Muscle of leg (tissue), 11 donors: Measurements from ENCODE around the gene SHB. TPM values are rescaled to one million over a fixed set of nuclear protein-coding genes. Genes with fewer than 3 reads are reported as not detected.

Experiments used
- DNase-seq: peaks from one replicate; pipeline ENCODE4 v3.0.0; 2013
- H3K27ac ChIP-seq: one replicate; pipeline ENCODE4 v1.5.1; 2013; ENCODE audit warnings: mild to moderate bottlenecking, low read length, control low read depth
- H3K27me3 ChIP-seq: one replicate; pipeline ENCODE4 v1.6.1; 2013; ENCODE audit warnings: low read length; ENCODE audit not compliant: control insufficient read depth, insufficient read depth
- H3K36me3 ChIP-seq: one replicate; pipeline ENCODE4 v1.6.1; 2013; ENCODE audit warnings: low read length; ENCODE audit not compliant: control insufficient read depth, insufficient read depth
- H3K4me1 ChIP-seq: one replicate; pipeline ENCODE4 v1.6.1; 2013; ENCODE audit warnings: low read length; ENCODE audit not compliant: control insufficient read depth, insufficient read depth
- H3K4me3 ChIP-seq: one replicate; pipeline ENCODE4 v1.5.1; 2013; ENCODE audit warnings: low read length, control low read depth
- H3K9me3 ChIP-seq: replicated peaks from 2 replicates; pipeline ENCODE4 v1.6.1; 2013; ENCODE audit warnings: low read depth, low read length; ENCODE audit not compliant: control insufficient read depth
- WGBS: methylation state at CpG from one replicate; pipeline ENCODE4 v1.1.5; 2013; ENCODE audit warnings: missing lambda C conversion rate; ENCODE audit not compliant: insufficient coverage; 5-methylcytosine and 5-hydroxymethylcytosine counted together
- polyA plus RNA-seq, 8 donors: library from polyadenylated mRNA; unstranded; fragments of 120-200 nt; gene quantifications; one replicate each; pipeline versions ENCODE4 v1.2.1 to v1.2.3, GENCODE V29; 2013; ENCODE audit warnings: inconsistent platforms in 1 of 8, low replicate concordance in 1 of 8; ENCODE audit not compliant: insufficient read length in 8 of 8, insufficient read depth in 1 of 8
- total RNA-seq: library from RNA; stranded (reverse); fragments of 120-200 nt; gene quantifications from one replicate; pipeline ENCODE4 v1.2.4, GENCODE V29; 2013

Gene SHB
- total and polyA plus RNA-seq, 9 donors = 5.0 to 9.1 (median 6.2) TPM

GRCh38 chr9:37925786-37926736, 143.0 kb downstream of the SHB start:
- H3K9me3 ChIP-seq = no peaks in the 10 kb centered on the region
- no peak for DNase-seq
- H3K4me1 ChIP-seq = peaks cover 28% of the 10 kb centered on the region
- H3K36me3 ChIP-seq = no peaks in the 10 kb centered on the region
- no peaks in the 10 kb centered on the region for H3K27me3 ChIP-seq
- WGBS = 88% methylated on average over 11 of the region's 15 CpGs
- no peak overlapping the region for H3K27ac ChIP-seq
- no peak overlapping the region for H3K4me3 ChIP-seq

- Histone ChIP-seq H3K9me3 (no peaks in the 10 kb centered on the region), H3K36me3 (no peaks in the 10 kb centered on the region), H3K4me3 (no peak overlapping the region), H3K27me3 (no peaks in the 10 kb centered on the region), H3K4me1 (peaks cover 28% of the 10 kb centered on the region), H3K27ac (no peak overlapping the region)
- WGBS = 83% methylated on average over 4 of the region's 6 CpGs
- no peak for DNase-seq
These were observed 144.0 kb downstream of the SHB start for GRCh38 chr9:37925006-37925405.

GRCh38 chr9:37924538-37924937, 144.5 kb downstream of the SHB start:
- Histone ChIP-seq H3K27me3 (no peaks in the 10 kb centered on the region), H3K4me3 (no peak overlapping the region), H3K4me1 (peaks cover 32% of the 10 kb centered on the region), H3K27ac (no peak overlapping the region), H3K36me3 (no peaks in the 10 kb centered on the region), H3K9me3 (no peaks in the 10 kb centered on the region)
- DNase-seq = no peak

- Histone ChIP-seq H3K4me1 (peaks cover 25% of the 10 kb centered on the region), H3K27me3 (no peaks in the 10 kb centered on the region), H3K27ac (no peak overlapping the region), H3K4me3 (no peak overlapping the region), H3K9me3 (no peaks in the 10 kb centered on the region), H3K36me3 (no peaks in the 10 kb centered on the region)
- WGBS = 88% methylated on average over 20 of the region's 25 CpGs
- no peak for DNase-seq
These were observed 145.1 kb downstream of the SHB start for GRCh38 chr9:37923796-37924427.

- no peak for DNase-seq
- Histone ChIP-seq H3K36me3 (peaks cover 4% of the 10 kb centered on the region), H3K4me3 (no peak overlapping the region), H3K9me3 (no peaks in the 10 kb centered on the region), H3K27me3 (no peaks in the 10 kb centered on the region), H3K27ac (no peak overlapping the region), H3K4me1 (peaks cover 19% of the 10 kb centered on the region)
- WGBS = 67% methylated on average over 7 of the region's 14 CpGs
These were observed 145.8 kb downstream of the SHB start for GRCh38 chr9:37923118-37923795.

- Histone ChIP-seq H3K27ac (no peak overlapping the region), H3K4me3 (no peak overlapping the region), H3K36me3 (peaks cover 11% of the 10 kb centered on the region), H3K4me1 (peaks cover 12% of the 10 kb centered on the region), H3K9me3 (no peaks in the 10 kb centered on the region), H3K27me3 (no peaks in the 10 kb centered on the region)
- WGBS = 65% methylated on average over 12 of the region's 13 CpGs
- no peak for DNase-seq
These were observed 146.5 kb downstream of the SHB start for GRCh38 chr9:37922363-37923117.

- peak; percentile 64 for DNase-seq
- 80% methylated on average over 7 of the region's 15 CpGs for WGBS
- Histone ChIP-seq H3K4me3 (no peak overlapping the region), H3K9me3 (no peaks in the 10 kb centered on the region), H3K27ac (no peak overlapping the region), H3K27me3 (no peaks in the 10 kb centered on the region), H3K4me1 (peaks cover 13% of the 10 kb centered on the region), H3K36me3 (peaks cover 16% of the 10 kb centered on the region)
These were observed 147.3 kb downstream of the SHB start for GRCh38 chr9:37921546-37922300.

- Histone ChIP-seq H3K36me3 (peaks cover 19% of the 10 kb centered on the region), H3K27me3 (no peaks in the 10 kb centered on the region), H3K4me3 (no peak overlapping the region), H3K27ac (no peak overlapping the region), H3K9me3 (no peaks in the 10 kb centered on the region), H3K4me1 (peaks cover 17% of the 10 kb centered on the region)
- DNase-seq = no peak
- WGBS = 48% methylated on average over 6 of the region's 7 CpGs
These were observed 147.9 kb downstream of the SHB start for GRCh38 chr9:37921168-37921510.

GRCh38 chr9:37920471-37921167, 148.4 kb downstream of the SHB start:
- Histone ChIP-seq H3K36me3 (peaks cover 19% of the 10 kb centered on the region), H3K27ac (no peak overlapping the region), H3K4me3 (no peak overlapping the region), H3K9me3 (no peaks in the 10 kb centered on the region), H3K27me3 (no peaks in the 10 kb centered on the region), H3K4me1 (peaks cover 17% of the 10 kb centered on the region)
- DNase-seq = no peak
- 80% methylated on average over 3 of the region's 5 CpGs for WGBS
